ENCODE measurements around the gene PRPF40B.

DNA sequence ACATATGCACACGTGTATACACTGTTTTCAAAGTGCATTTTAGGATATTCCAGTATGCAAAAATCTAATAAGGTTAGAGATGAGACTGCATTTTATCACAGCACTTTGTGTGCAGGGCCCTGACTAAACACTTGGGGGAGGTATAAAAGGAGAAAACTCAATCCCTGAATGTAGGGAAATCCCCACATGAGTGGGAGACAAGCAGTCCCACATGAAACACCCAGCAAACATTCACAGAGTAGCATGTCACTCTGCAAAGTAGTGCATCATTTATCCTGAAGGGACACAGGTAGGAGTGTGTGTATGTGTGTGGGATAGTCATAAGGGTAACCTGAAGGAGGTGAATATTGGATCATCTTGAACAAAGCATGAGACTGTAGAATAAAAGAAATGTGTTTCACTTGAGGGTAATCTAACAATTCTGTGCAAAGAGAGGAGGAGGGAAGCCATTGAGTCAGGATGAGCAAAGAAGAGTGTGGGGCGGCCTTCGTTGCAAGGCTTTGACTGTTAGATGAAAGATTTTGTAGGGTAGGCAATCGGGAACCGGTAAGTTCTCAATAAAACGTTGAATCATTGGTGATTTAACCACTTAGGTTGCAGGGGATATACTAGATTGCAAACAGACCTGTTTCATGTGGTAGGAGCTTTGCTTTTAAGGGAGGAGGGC, 2.9 kb downstream of the PRPF40B start:
- TF ChIP-seq, protein P1, sequence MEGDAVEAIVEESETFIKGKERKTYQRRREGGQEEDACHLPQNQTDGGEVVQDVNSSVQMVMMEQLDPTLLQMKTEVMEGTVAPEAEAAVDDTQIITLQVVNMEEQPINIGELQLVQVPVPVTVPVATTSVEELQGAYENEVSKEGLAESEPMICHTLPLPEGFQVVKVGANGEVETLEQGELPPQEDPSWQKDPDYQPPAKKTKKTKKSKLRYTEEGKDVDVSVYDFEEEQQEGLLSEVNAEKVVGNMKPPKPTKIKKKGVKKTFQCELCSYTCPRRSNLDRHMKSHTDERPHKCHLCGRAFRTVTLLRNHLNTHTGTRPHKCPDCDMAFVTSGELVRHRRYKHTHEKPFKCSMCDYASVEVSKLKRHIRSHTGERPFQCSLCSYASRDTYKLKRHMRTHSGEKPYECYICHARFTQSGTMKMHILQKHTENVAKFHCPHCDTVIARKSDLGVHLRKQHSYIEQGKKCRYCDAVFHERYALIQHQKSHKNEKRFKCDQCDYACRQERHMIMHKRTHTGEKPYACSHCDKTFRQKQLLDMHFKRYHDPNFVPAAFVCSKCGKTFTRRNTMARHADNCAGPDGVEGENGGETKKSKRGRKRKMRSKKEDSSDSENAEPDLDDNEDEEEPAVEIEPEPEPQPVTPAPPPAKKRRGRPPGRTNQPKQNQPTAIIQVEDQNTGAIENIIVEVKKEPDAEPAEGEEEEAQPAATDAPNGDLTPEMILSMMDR (conservative IDR thresholded peaks at IDR 0.05 in 1 of 2, IDR thresholded peaks at IDR 0.05 in 1 of 2; ENCODE audit: extremely low read depth in 1 of 2, insufficient read depth in 1 of 2, low read depth in 1 of 2, low read length in 2 of 2): peak in 1 of 2 donors; percentile 21
- TF ChIP-seq EZH2 (IDR thresholded peaks at IDR 0.05; ENCODE audit: borderline replicate concordance, low read length): no peak

Measured in mammary epithelial cell (primary cell).